NCI-H2196 treated with DMSO at 0.1 percent for 48 hours (cell line): Measurements from ENCODE around the gene SIDT2.

Source experiments
- DNase-seq: peaks from one replicate; lab custom pipeline; 2025; ENCODE audit not compliant: unreplicated experiment; lab: John Stamatoyannopoulos, UW

Gene SIDT2

GRCh38 chr11:117187799-117188481 lies 9.4 kb downstream of the SIDT2 start:
- DNase-seq, result no peak

- DNase-seq, result no peak
Observed at GRCh38 chr11:117188620-117189081, 10.1 kb downstream of the SIDT2 start.

- DNase-seq, result no peak
Observed at GRCh38 chr11:117189191-117189940, 10.8 kb downstream of the SIDT2 start.

- no peak for DNase-seq
Observed at GRCh38 chr11:117189941-117190544, 11.5 kb downstream of the SIDT2 start.

- no peak for DNase-seq
Observed at GRCh38 chr11:117191680-117192400, 13.3 kb downstream of the SIDT2 start.

GRCh38 chr11:117192401-117192875 lies 13.9 kb downstream of the SIDT2 start:
- DNase-seq, result no peak

GRCh38 chr11:117193130-117194020 lies 14.8 kb downstream of the SIDT2 start:
- DNase-seq, result no peak

- no peak for DNase-seq
Observed at GRCh38 chr11:117194267-117194666, 15.7 kb downstream of the SIDT2 start.

- DNase-seq, result no peak
Observed at GRCh38 chr11:117195258-117195657, 16.7 kb downstream of the SIDT2 start.

GRCh38 chr11:117195761-117196160 lies 17.2 kb downstream of the SIDT2 start:
- DNase-seq, result no peak

GRCh38 chr11:117197006-117197405 lies 18.5 kb downstream of the SIDT2 start:
- no peak for DNase-seq

- DNase-seq, result no peak
Observed at GRCh38 chr11:117197516-117198456, 19.2 kb downstream of the SIDT2 start.

- DNase-seq, result no peak
Observed at GRCh38 chr11:117198613-117199012, 20.1 kb downstream of the SIDT2 start.

GRCh38 chr11:117199053-117199915 lies 20.7 kb downstream of the SIDT2 start, which contains the start of gene TAGLN:
Gene TAGLN (plus strand): TSS chr11:117199370. CDS start chr11:117203014, 3,644 bp downstream.
- DNase-seq, result no peak

GRCh38 chr11:117199916-117200812 lies 21.6 kb downstream of the SIDT2 start:
- DNase-seq, result no peak

- no peak for DNase-seq
Observed at GRCh38 chr11:117200813-117201657, 22.5 kb downstream of the SIDT2 start.
